ENCODE results near the gene C18orf63.

DNA sequence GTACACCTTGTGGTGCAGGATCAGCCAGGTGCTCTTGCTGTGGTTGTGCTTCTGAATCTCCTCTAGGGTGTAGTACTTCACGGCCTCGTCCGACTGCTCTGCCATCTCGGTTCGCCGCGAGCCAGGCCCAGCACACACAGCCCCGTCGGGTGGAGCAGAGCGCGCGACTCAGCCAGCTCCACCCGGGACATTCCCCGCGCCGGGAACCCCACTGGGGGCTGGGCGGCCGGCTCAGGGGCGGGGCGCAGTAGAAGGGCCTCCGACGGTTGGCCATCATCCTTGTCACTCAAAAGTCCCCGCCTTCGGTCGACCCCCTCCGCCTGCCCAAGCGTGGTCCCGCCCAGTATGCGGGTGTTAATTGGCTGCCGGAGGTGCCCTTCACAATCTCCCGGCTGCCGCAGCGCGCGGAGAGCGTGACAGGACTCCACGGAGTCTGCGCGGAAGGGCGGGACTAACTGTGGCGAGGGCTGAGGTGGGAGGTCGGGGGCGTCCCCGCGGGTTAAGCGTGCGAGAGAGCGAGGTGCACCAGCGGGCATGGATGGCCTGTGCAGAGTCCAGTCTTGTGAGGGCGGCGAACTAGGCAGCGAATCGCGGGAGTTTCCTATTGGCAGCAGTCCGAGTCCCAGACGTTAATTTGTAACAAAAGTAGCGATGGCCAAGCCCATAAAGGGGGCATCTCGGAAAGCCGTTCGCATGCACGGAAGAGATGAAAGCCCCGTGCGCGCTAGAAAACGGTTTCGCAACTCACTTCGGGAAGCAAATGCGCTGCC, 23.7 kb upstream of the C18orf63 start, which contains the start of gene CYB5A:
- peak; percentile 59 for TF ChIP-seq POLR2A (IDR thresholded peaks at IDR 0.05; ENCODE audit: low read length)
- no peak for TF ChIP-seq GATA1 (IDR thresholded peaks at IDR 0.05; ENCODE audit: low read depth, low read length)

Data from erythroblast (primary cell).